H1 (cell line): ENCODE data around the gene APLN. TPM values are rescaled to one million over a fixed set of nuclear protein-coding genes. Genes with fewer than 3 reads are reported as not detected.

Source experiments
- CTCF ChIA-PET: fragments of 300-600 bp; sonication (Branson Sonifier 250); formaldehyde crosslinking; loops from one replicate; lab custom pipeline; 2021; ENCODE audit not compliant: partially characterized antibody; lab: Charles Lee
- POLR2A ChIA-PET: fragments of 300-600 bp; sonication (Branson Sonifier 250); formaldehyde crosslinking; loops from one replicate; lab custom pipeline; 2021; ENCODE audit warnings: inconsistent platforms; ENCODE audit not compliant: partially characterized antibody; lab: Charles Lee
- DNase-seq, 2 experiments: peaks; one replicate each; pipeline versions ENCODE4 v3.0.0 to v3.0.0-alpha.2; 2010 to 2022; ENCODE audit warnings: low spot score in 2 of 2, low read depth in 1 of 2, mixed read lengths in 1 of 2
- FAIRE-seq: peaks from 2 replicates; lab custom pipeline; 2011; peaks lifted over from hg19 to GRCh38; lab: Jason Lieb, UNC
- H2AFZ ChIP-seq: 2 replicates; pipeline ENCODE4 v1.8.1; 2012; ENCODE audit warnings: low read length, inconsistent platforms
- H2AK5ac ChIP-seq: 2 replicates; pipeline ENCODE4 v1.6.1; 2013; ENCODE audit warnings: low read depth, low read length
- H2BK120ac ChIP-seq: replicated peaks from 2 replicates; pipeline ENCODE3; 2013; ENCODE audit warnings: low read depth, low read length, inconsistent platforms
- H2BK12ac ChIP-seq: 2 replicates; pipeline ENCODE4 v1.6.1; 2013; ENCODE audit warnings: low read depth, low read length
- H2BK15ac ChIP-seq: 2 replicates; pipeline ENCODE4 v1.6.1; 2013; ENCODE audit warnings: low read length
- H2BK20ac ChIP-seq: 2 replicates; pipeline ENCODE4 v1.6.1; 2013; ENCODE audit warnings: low read length
- H2BK5ac ChIP-seq: 2 replicates; pipeline ENCODE4 v1.6.1; 2013; ENCODE audit warnings: low read depth, low read length
- H3K14ac ChIP-seq: 2 replicates; pipeline ENCODE4 v1.6.1; 2013; ENCODE audit warnings: inconsistent platforms; ENCODE audit not compliant: insufficient read length
- H3K18ac ChIP-seq: 2 replicates; pipeline ENCODE4 v1.6.1; 2013; ENCODE audit warnings: low read length; ENCODE audit errors: extremely low read depth
- H3K23ac ChIP-seq: 2 replicates; pipeline ENCODE4 v1.6.1; 2013; ENCODE audit warnings: inconsistent platforms; ENCODE audit not compliant: insufficient read length
- H3K23me2 ChIP-seq: 2 replicates; pipeline ENCODE4 v1.6.1; 2013; ENCODE audit warnings: low read depth, low read length
- H3K27ac ChIP-seq: 2 replicates; pipeline ENCODE4 v1.6.1; 2011; ENCODE audit warnings: low read depth, low read length, inconsistent platforms
- H3K27me3 ChIP-seq, 4 experiments: replicated peaks in 1 of 4; 1 replicate in 1 of 4; 2 replicates in 3 of 4; pipeline versions ENCODE4 v1.6.1 to v1.8.1; 2011 to 2013; ENCODE audit warnings: low read length in 3 of 4, mild to moderate bottlenecking in 3 of 4, inconsistent platforms in 2 of 4, mixed read lengths in 2 of 4, moderate library complexity in 1 of 4; ENCODE audit not compliant: control insufficient read depth in 3 of 4, insufficient read depth in 3 of 4; ENCODE audit errors: extremely low read depth in 1 of 4
- H3K36me3 ChIP-seq, 4 experiments: 2 replicates each; pipeline versions ENCODE4 v1.6.1 to v1.8.1; 2011 to 2013; ENCODE audit warnings: mild to moderate bottlenecking in 4 of 4, low read length in 3 of 4, moderate library complexity in 2 of 4, control low read depth in 1 of 4, inconsistent platforms in 1 of 4; ENCODE audit not compliant: insufficient read depth in 4 of 4, control insufficient read depth in 2 of 4
- H3K4ac ChIP-seq: replicated peaks from 2 replicates; pipeline ENCODE3; 2013; ENCODE audit warnings: low read length, low read depth, mixed read lengths, inconsistent platforms; ENCODE audit not compliant: insufficient read length
- H3K4me1 ChIP-seq, 4 experiments: replicated peaks in 1 of 4; 1 replicate in 1 of 4; 2 replicates in 3 of 4; pipeline versions ENCODE4 v1.6.1 to v1.8.1; 2011 to 2013; ENCODE audit warnings: low read length in 3 of 4, inconsistent platforms in 2 of 4, mixed read lengths in 1 of 4; ENCODE audit not compliant: insufficient read depth in 4 of 4, control insufficient read depth in 3 of 4
- H3K4me2 ChIP-seq, 2 experiments: 2 replicates each; pipeline versions ENCODE4 v1.6.1 to v1.8.1; 2011 to 2013; ENCODE audit warnings: low read depth in 2 of 2, low read length in 2 of 2, control low read depth in 1 of 2, inconsistent platforms in 1 of 2, mild to moderate bottlenecking in 1 of 2; ENCODE audit not compliant: insufficient read depth in 1 of 2
- H3K4me3 ChIP-seq, 4 experiments: fragments of 200-600, 300-600 bp in 1 of 4; sonication (generic), shearing (Covaris generic), sonication (Bioruptor Twin) in 1 of 4; 2 replicates each; pipeline versions ENCODE4 v1.5.1 to v1.8.1; 2011 to 2016; ENCODE audit warnings: low read length in 4 of 4, low read depth in 3 of 4, control low read depth in 2 of 4, inconsistent platforms in 2 of 4, mild to moderate bottlenecking in 2 of 4, mixed read lengths in 1 of 4, moderate library complexity in 1 of 4; ENCODE audit not compliant: insufficient read depth in 2 of 4; ENCODE audit errors: extremely low read depth in 1 of 4
- H3K56ac ChIP-seq: replicated peaks from 2 replicates; pipeline ENCODE3; 2013; ENCODE audit warnings: low read depth, mild to moderate bottlenecking, mixed read lengths, low read length, inconsistent platforms; ENCODE audit not compliant: insufficient read length
- H3K79me1 ChIP-seq: 2 replicates; pipeline ENCODE4 v1.6.1; 2013; ENCODE audit warnings: low read depth, low read length, control low read depth
- H3K79me2 ChIP-seq, 2 experiments: 2 replicates each; pipeline versions ENCODE4 v1.6.1 to v1.8.1; 2012 to 2013; ENCODE audit warnings: low read length in 2 of 2, mild to moderate bottlenecking in 2 of 2, inconsistent platforms in 1 of 2; ENCODE audit not compliant: insufficient read depth in 2 of 2, control insufficient read depth in 1 of 2
- H3K9ac ChIP-seq, 4 experiments: replicated peaks in 1 of 4; 1 replicate in 1 of 4; 2 replicates in 3 of 4; pipeline versions ENCODE4 v1.6.1 to v1.8.1; 2011 to 2013; ENCODE audit warnings: low read depth in 3 of 4, low read length in 3 of 4, control low read depth in 2 of 4, mild to moderate bottlenecking in 2 of 4, moderate library complexity in 2 of 4, inconsistent platforms in 1 of 4; ENCODE audit errors: extremely low read depth in 1 of 4
- H3K9me3 ChIP-seq, 2 experiments: 2 replicates each; pipeline versions ENCODE4 v1.6.1 to v1.8.1; 2012 to 2013; ENCODE audit warnings: mild to moderate bottlenecking in 2 of 2, moderate library complexity in 2 of 2, control low read depth in 1 of 2, inconsistent platforms in 1 of 2, low read depth in 1 of 2, low read length in 1 of 2, mixed read lengths in 1 of 2; ENCODE audit not compliant: insufficient read depth in 2 of 2
- H4K20me1 ChIP-seq, 2 experiments: replicated peaks in 1 of 2; 2 replicates each; pipeline versions ENCODE3 to v1.8.1; 2011 to 2013; ENCODE audit warnings: inconsistent platforms in 2 of 2, low read length in 2 of 2, mild to moderate bottlenecking in 1 of 2; ENCODE audit not compliant: insufficient read depth in 2 of 2, control insufficient read depth in 1 of 2
- H4K5ac ChIP-seq: 2 replicates; pipeline ENCODE4 v1.6.1; 2013; ENCODE audit warnings: low read length, low read depth, mixed read lengths, inconsistent platforms; ENCODE audit not compliant: insufficient read length
- H4K8ac ChIP-seq: 2 replicates; pipeline ENCODE4 v1.8.0; 2013; ENCODE audit warnings: mild to moderate bottlenecking, moderate library complexity, low read length, inconsistent platforms; ENCODE audit not compliant: insufficient read depth; ENCODE audit errors: extremely low read depth
- H4K91ac ChIP-seq: replicated peaks from 2 replicates; pipeline ENCODE3; 2013; ENCODE audit warnings: low read length, mixed read lengths, inconsistent platforms; ENCODE audit not compliant: insufficient read length
- ATF2 ChIP-seq: IDR thresholded peaks from 2 replicates; pipeline ENCODE4 v1.6.1; 2012; ENCODE audit warnings: low read length, inconsistent platforms
- CBX5 ChIP-seq: fragments of 300-800, 300-1000 bp; sonication (generic); IDR thresholded peaks from 2 replicates; pipeline ENCODE4 v1.7.1; 2016; ENCODE audit warnings: antibody characterized with exemption, low read length, low read depth
- CTBP2 ChIP-seq: IDR thresholded peaks from 2 replicates; pipeline ENCODE4 v1.7.0; 2011; ENCODE audit warnings: borderline replicate concordance, mild to moderate bottlenecking, moderate library complexity, mixed read lengths, low read length; ENCODE audit not compliant: insufficient read depth, insufficient read length
- JUND ChIP-seq: IDR thresholded peaks from 2 replicates; pipeline ENCODE4 v1.6.1; 2011; ENCODE audit warnings: mild to moderate bottlenecking, improper control_type of control experiment, low read length
- POLR2A ChIP-seq, 2 experiments: IDR thresholded peaks; 1 replicate in 1 of 2; 2 replicates in 1 of 2; pipeline ENCODE4 v1.6.1; 2011; ENCODE audit warnings: low read depth in 2 of 2, low read length in 2 of 2, mild to moderate bottlenecking in 2 of 2; ENCODE audit errors: control extremely low read depth in 1 of 2
- POU5F1 ChIP-seq: IDR thresholded peaks from 2 replicates; pipeline ENCODE4 v1.6.1; 2011; ENCODE audit warnings: low read depth, mild to moderate bottlenecking, low read length, moderate library complexity
- RAD21 ChIP-seq, 2 experiments: IDR thresholded peaks in 1 of 2; conservative IDR thresholded peaks in 1 of 2; 2 replicates each; pipeline ENCODE4 v1.6.1; 2011; ENCODE audit warnings: low read depth in 2 of 2, low read length in 2 of 2, improper control_type of control experiment in 1 of 2, inconsistent platforms in 1 of 2, mild to moderate bottlenecking in 1 of 2, moderate library complexity in 1 of 2
- TBP ChIP-seq: IDR thresholded peaks from 2 replicates; pipeline ENCODE4 v1.6.1; 2011; ENCODE audit warnings: low read depth, low read length, improper control_type of control experiment
- TCF12 ChIP-seq: IDR thresholded peaks from 2 replicates; pipeline ENCODE4 v1.6.1; 2011; ENCODE audit warnings: low read depth, mild to moderate bottlenecking, low read length
- USF2 ChIP-seq: IDR thresholded peaks from 2 replicates; pipeline ENCODE4 v1.6.1; 2011; ENCODE audit warnings: low read length, improper control_type of control experiment
- WGBS, 2 experiments: shearing (Covaris generic) in 1 of 2; methylation state at CpG; one replicate each; pipeline versions ENCODE4 v1.1.6 to v1.1.7; 2013 to 2015; ENCODE audit warnings: low lambda C conversion rate in 2 of 2, mixed read lengths in 2 of 2, inconsistent platforms in 1 of 2, low coverage in 1 of 2, missing lambda C conversion rate in 1 of 2; ENCODE audit not compliant: insufficient replicate concordance in 2 of 2, insufficient coverage in 1 of 2, insufficient read length in 1 of 2; ENCODE audit errors: extremely low coverage in 1 of 2, missing lambda C conversion rate in 1 of 2; 5-methylcytosine and 5-hydroxymethylcytosine counted together
- polyA plus RNA-seq, 7 experiments: library from polyadenylated mRNA; depleted of rRNA in 3 of 7; stranded (reverse) in 5 of 7; unstranded in 2 of 7; fragments of >200 nt in 5 of 7; fragments of 200-250 nt in 2 of 7; gene quantifications; 1 replicate in 5 of 7; 2 replicates in 1 of 7; 4 replicates in 1 of 7; pipeline versions ENCODE4 v1.2.1 to v1.2.3, GENCODE V29; 2011 to 2013; ENCODE audit warnings: missing spikeins in 2 of 7, mixed read lengths in 2 of 7
- total RNA-seq: library from RNA; stranded (reverse); fragmentation: NEBNext Ultra II Directional; extraction: Animal tissue kit (Norgen Biotek cat#: 25700); gene quantifications from 2 replicates; pipeline ENCODE4 v1.2.1, GENCODE V29; 2021

APLN gene
- total and polyA plus RNA-seq, 2 of the 8 experiments (the other 6 are each of a cell fraction or from before 2014, with no cell fraction given), result 1.1 to 1.8 TPM

GRCh38 chrX:129688097-129688496, 33.3 kb upstream of the APLN start:
- no peak overlapping the region for H3K56ac ChIP-seq
- no peak overlapping the region for H3K4me2 ChIP-seq
- H3K4me1 ChIP-seq, result peaks cover 0 to 8% (median 3%) of the 10 kb centered on the region in 4 experiments; a peak in 4 of 7 replicates
- no peak overlapping the region for H3K9ac ChIP-seq
- H4K5ac ChIP-seq, result no peak overlapping the region
- TF ChIP-seq POLR2A (IDR thresholded peaks at IDR 0.05; ENCODE audit: control extremely low read depth in 1 of 2, low read depth in 2 of 2, low read length in 2 of 2) (no peak), TBP (no peak), JUND (no peak), CTBP2 (no peak), TCF12 (no peak), POU5F1 (no peak), CBX5 (no peak), RAD21 (IDR thresholded peaks at IDR 0.05 in 1 of 2, conservative IDR thresholded peaks at IDR 0.05 in 1 of 2; ENCODE audit: low read depth in 2 of 2, low read length in 2 of 2) (no peak), ATF2 (no peak), USF2 (no peak)
- TF ChIP-seq, all 59 proteins: peak for 0
- no peaks in the 10 kb centered on the region for H3K79me2 ChIP-seq
- ChIA-PET POLR2A (no interaction called here), CTCF (interaction anchor here (1.1 to 1.4 kb wide), 3 partner anchors 9 to 30 kb away, joined by 3 to 4 read pairs (median 4); no protein-coding TSS in a partner anchor)
- H3K27me3 ChIP-seq, result no peaks in the 10 kb centered on the region
- no peak for DNase-seq
- H4K20me1 ChIP-seq, result no peaks in the 10 kb centered on the region
- H2BK5ac ChIP-seq, result no peak overlapping the region
- no peaks in the 10 kb centered on the region for H3K79me1 ChIP-seq
- no peaks in the 10 kb centered on the region for H3K23me2 ChIP-seq
- no peak overlapping the region for H2BK15ac ChIP-seq
- H3K27ac ChIP-seq, result no peak overlapping the region
- no peak overlapping the region for H3K14ac ChIP-seq
- peak overlapping the region; percentile 87; the same call in 1 of the 2 replicates for H2BK12ac ChIP-seq
- FAIRE-seq, result no peak
- no peak overlapping the region for H2AFZ ChIP-seq
- no peak overlapping the region for H3K23ac ChIP-seq
- no peaks in the 10 kb centered on the region for H3K36me3 ChIP-seq
- no peak overlapping the region for H3K4me3 ChIP-seq
- no peak overlapping the region for H2AK5ac ChIP-seq
- H3K4ac ChIP-seq, result no peak overlapping the region
- H4K91ac ChIP-seq, result no peak overlapping the region
- H2BK20ac ChIP-seq, result no peak overlapping the region
- H3K9me3 ChIP-seq, result no peaks in the 10 kb centered on the region
- 95% methylated on average over 3 of the region's 3 CpGs; no CpG with 5 or more reads in 1 of the 2 experiments for WGBS, 2 experiments
- no peak overlapping the region for H3K18ac ChIP-seq
- H4K8ac ChIP-seq, result no peak overlapping the region; the same call in 1 of the 2 replicates
- no peak overlapping the region for H2BK120ac ChIP-seq
